CD14-positive monocyte (primary cell): ENCODE measurements around the gene CAPN1. TPM values are rescaled to one million over a fixed set of nuclear protein-coding genes. Genes with fewer than 3 reads are reported as not detected.
A peak's percentile ranks its signal among the peaks of the same experiment; 100 is the strongest.

Source experiments
- DNase-seq, 3 donors: peaks; one replicate each; pipeline ENCODE4 v3.0.0-alpha.2; 2011 to 2022
- H2AFZ ChIP-seq: 2 replicates; pipeline ENCODE4 v1.6.0; 2012; ENCODE audit warnings: mild to moderate bottlenecking, low read depth, low read length, inconsistent platforms; ENCODE audit not compliant: insufficient read depth, poor library complexity, severe bottlenecking
- H3K27ac ChIP-seq, 2 donors: 1 replicate in 1 of 2; 2 replicates in 1 of 2; pipeline ENCODE4 v1.5.1; 2012 to 2013; ENCODE audit warnings: low read length in 2 of 2, control low read depth in 1 of 2, inconsistent platforms in 1 of 2, low read depth in 1 of 2, mild to moderate bottlenecking in 1 of 2
- H3K27me3 ChIP-seq, 2 donors: one replicate each; pipeline versions ENCODE4 v1.6.0 to v1.6.1; 2011 to 2013; ENCODE audit warnings: low read length in 2 of 2; ENCODE audit not compliant: control insufficient read depth in 2 of 2, insufficient read depth in 2 of 2
- H3K36me3 ChIP-seq, 2 donors: replicated peaks in 1 of 2; 1 replicate in 1 of 2; 2 replicates in 1 of 2; pipeline versions ENCODE4 v1.5.1 to v1.6.1; 2012 to 2013; ENCODE audit warnings: low read length in 2 of 2, control low read depth in 1 of 2, inconsistent platforms in 1 of 2, mild to moderate bottlenecking in 1 of 2; ENCODE audit not compliant: insufficient read depth in 2 of 2, control insufficient read depth in 1 of 2
- H3K4me1 ChIP-seq, 2 donors: 1 replicate in 1 of 2; 2 replicates in 1 of 2; pipeline versions ENCODE4 v1.5.1 to v1.6.1; 2012 to 2013; ENCODE audit warnings: low read length in 2 of 2, control low read depth in 1 of 2, inconsistent platforms in 1 of 2, mild to moderate bottlenecking in 1 of 2, moderate library complexity in 1 of 2; ENCODE audit not compliant: insufficient read depth in 2 of 2, control insufficient read depth in 1 of 2
- H3K4me2 ChIP-seq: replicated peaks from 2 replicates; pipeline ENCODE3; 2012; ENCODE audit warnings: low read length, moderate library complexity, mild to moderate bottlenecking; ENCODE audit not compliant: poor library complexity, severe bottlenecking; ENCODE audit errors: extremely low read depth
- H3K4me3 ChIP-seq, 3 experiments: fragments of 200-600 bp in 1 of 3; sonication (generic) in 1 of 3; replicated peaks in 1 of 3; 1 replicate in 2 of 3; 2 replicates in 1 of 3; pipeline ENCODE4 v1.5.1; 2011 to 2013; ENCODE audit warnings: low read length in 3 of 3, mild to moderate bottlenecking in 3 of 3, control low read depth in 2 of 3, low read depth in 2 of 3, inconsistent platforms in 1 of 3, moderate library complexity in 1 of 3
- H3K79me2 ChIP-seq: 2 replicates; pipeline ENCODE4 v1.6.0; 2012; ENCODE audit warnings: mild to moderate bottlenecking, control low read depth, inconsistent platforms, low read length, moderate library complexity; ENCODE audit not compliant: insufficient read depth
- H3K9ac ChIP-seq: 2 replicates; pipeline ENCODE4 v1.6.0; 2017; ENCODE audit warnings: low read length, mild to moderate bottlenecking; ENCODE audit not compliant: insufficient read depth, poor library complexity, severe bottlenecking
- H3K9me3 ChIP-seq, 2 donors: replicated peaks in 1 of 2; 1 replicate in 1 of 2; 2 replicates in 1 of 2; pipeline versions ENCODE4 v1.5.1 to v1.6.1; 2012 to 2013; ENCODE audit warnings: low read length in 2 of 2, control low read depth in 1 of 2; ENCODE audit not compliant: control insufficient read depth in 1 of 2, insufficient read depth in 1 of 2
- H4K20me1 ChIP-seq: 2 replicates; pipeline ENCODE4 v1.6.0; 2012; ENCODE audit warnings: mild to moderate bottlenecking, low read length, control low read depth, moderate library complexity; ENCODE audit not compliant: insufficient read depth
- H3K27ac Mint-ChIP-seq, 7 donors: one replicate each; pipeline ENCODE4 v1.8.0; 2020; ENCODE audit warnings: mild to moderate bottlenecking in 7 of 7, mixed read lengths in 7 of 7, moderate library complexity in 6 of 7, inconsistent platforms in 2 of 7
- H3K27me3 Mint-ChIP-seq, 3 donors: one replicate each; pipeline ENCODE4 v1.8.0; 2021 to 2022; ENCODE audit warnings: low read depth in 3 of 3, mild to moderate bottlenecking in 3 of 3, mixed read lengths in 3 of 3, moderate library complexity in 3 of 3, inconsistent platforms in 1 of 3
- H3K36me3 Mint-ChIP-seq, 2 donors: one replicate each; pipeline ENCODE4 v1.8.0; 2020; ENCODE audit warnings: mixed read lengths in 2 of 2, inconsistent platforms in 1 of 2, mild to moderate bottlenecking in 1 of 2
- H3K4me1 Mint-ChIP-seq: one replicate; pipeline ENCODE4 v1.8.0; 2020; ENCODE audit warnings: mild to moderate bottlenecking, mixed read lengths
- H3K4me3 Mint-ChIP-seq, 2 donors: one replicate each; pipeline ENCODE4 v1.8.0; 2020; ENCODE audit warnings: mild to moderate bottlenecking in 2 of 2, mixed read lengths in 2 of 2, moderate library complexity in 1 of 2
- H3K9me3 Mint-ChIP-seq, 7 donors: one replicate each; pipeline ENCODE4 v1.8.0; 2020 to 2022; ENCODE audit warnings: mixed read lengths in 7 of 7, mild to moderate bottlenecking in 6 of 7, moderate library complexity in 6 of 7, inconsistent platforms in 2 of 7
- WGBS: methylation state at CpG from one replicate; pipeline ENCODE4 v1.1.5; 2013; ENCODE audit warnings: missing lambda C conversion rate; ENCODE audit not compliant: insufficient coverage; 5-methylcytosine and 5-hydroxymethylcytosine counted together
- intact Hi-C, 2 donors: fragments of 100-400 bp; cut with micrococcal nuclease; formaldehyde crosslinking; loops; one replicate each; pipeline versions ENCODE4 v1.15.0 to v1.15.1; 2023
- polyA plus RNA-seq, 3 donors: library from polyadenylated mRNA; depleted of rRNA in 1 of 3; unstranded in 2 of 3; stranded (reverse) in 1 of 3; fragments of 300-500 nt in 2 of 3; fragments of >200 nt in 1 of 3; fragmentation: Illumina TruSeq in 2 of 3; gene quantifications; 1 replicate in 2 of 3; 2 replicates in 1 of 3; pipeline ENCODE4 v1.2.3, GENCODE V29; 2012 to 2021
- TF ChIP-seq, protein P1 (sequence below): fragments of 200-600 bp; IDR thresholded peaks from one replicate; pipeline ENCODE4 v1.8.0; 2022; ENCODE audit warnings: antibody characterized with exemption, mild to moderate bottlenecking

The CAPN1 gene
- polyA plus RNA-seq, 3 donors, result 128 to 140 (median 129) TPM

DNA sequence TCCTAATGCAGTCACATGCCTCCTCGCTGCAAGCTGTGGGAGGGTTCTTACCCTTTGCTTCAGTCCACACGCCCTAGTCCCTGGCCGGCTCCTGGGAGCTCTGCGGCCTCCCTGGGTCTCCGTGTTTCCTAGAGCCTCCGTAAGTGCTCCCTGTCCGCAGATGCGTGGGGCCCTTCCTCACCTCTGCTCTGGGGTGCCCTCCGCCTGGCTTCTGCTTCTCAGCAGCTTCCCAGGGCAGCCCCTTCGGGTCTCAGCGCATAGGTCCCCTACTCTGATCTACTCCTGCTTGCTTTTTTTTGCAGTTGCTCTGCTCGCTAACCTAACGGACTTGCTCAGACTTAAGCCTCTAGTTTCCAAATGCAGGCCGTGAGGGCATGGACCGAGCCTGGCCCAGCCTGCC lies 22.4 kb downstream of the CAPN1 start:
- peaks cover 17% of the 10 kb centered on the region for H4K20me1 ChIP-seq
- no peak for DNase-seq
- Mint-ChIP-seq H3K4me3 (no peak overlapping the region), H3K4me1 (peaks cover 16% of the 10 kb centered on the region), H3K27ac (peak overlapping the region in 1 of 7 donors; percentile 57), H3K9me3 (no peaks in the 10 kb centered on the region), H3K36me3 (peaks cover 59 to 93% of the 10 kb centered on the region in 2 donors), H3K27me3 (no peaks in the 10 kb centered on the region)
- H3K27me3 ChIP-seq, result no peaks in the 10 kb centered on the region
- peaks cover 13% of the 10 kb centered on the region in 2 donors for H3K4me1 ChIP-seq
- H3K4me2 ChIP-seq, result no peak overlapping the region
- H2AFZ ChIP-seq, result no peak overlapping the region
- H3K9ac ChIP-seq, result no peak overlapping the region
- 95% methylated on average over 12 of the region's 15 CpGs for WGBS
- TF ChIP-seq, protein P1, sequence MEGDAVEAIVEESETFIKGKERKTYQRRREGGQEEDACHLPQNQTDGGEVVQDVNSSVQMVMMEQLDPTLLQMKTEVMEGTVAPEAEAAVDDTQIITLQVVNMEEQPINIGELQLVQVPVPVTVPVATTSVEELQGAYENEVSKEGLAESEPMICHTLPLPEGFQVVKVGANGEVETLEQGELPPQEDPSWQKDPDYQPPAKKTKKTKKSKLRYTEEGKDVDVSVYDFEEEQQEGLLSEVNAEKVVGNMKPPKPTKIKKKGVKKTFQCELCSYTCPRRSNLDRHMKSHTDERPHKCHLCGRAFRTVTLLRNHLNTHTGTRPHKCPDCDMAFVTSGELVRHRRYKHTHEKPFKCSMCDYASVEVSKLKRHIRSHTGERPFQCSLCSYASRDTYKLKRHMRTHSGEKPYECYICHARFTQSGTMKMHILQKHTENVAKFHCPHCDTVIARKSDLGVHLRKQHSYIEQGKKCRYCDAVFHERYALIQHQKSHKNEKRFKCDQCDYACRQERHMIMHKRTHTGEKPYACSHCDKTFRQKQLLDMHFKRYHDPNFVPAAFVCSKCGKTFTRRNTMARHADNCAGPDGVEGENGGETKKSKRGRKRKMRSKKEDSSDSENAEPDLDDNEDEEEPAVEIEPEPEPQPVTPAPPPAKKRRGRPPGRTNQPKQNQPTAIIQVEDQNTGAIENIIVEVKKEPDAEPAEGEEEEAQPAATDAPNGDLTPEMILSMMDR, result no peak
- intact Hi-C loops, result loop anchor here in 1 of 2 donors (10.0 kb wide), 2 partner anchors 51 to 111 kb away; partner anchors contain the start of gene CDC42EP2
- H3K27ac ChIP-seq, result no peak overlapping the region
- no peak overlapping the region for H3K4me3 ChIP-seq
- H3K9me3 ChIP-seq, result no peaks in the 10 kb centered on the region
- no peaks in the 10 kb centered on the region for H3K79me2 ChIP-seq
- peaks cover 59 to 79% of the 10 kb centered on the region in 2 donors for H3K36me3 ChIP-seq

DNA sequence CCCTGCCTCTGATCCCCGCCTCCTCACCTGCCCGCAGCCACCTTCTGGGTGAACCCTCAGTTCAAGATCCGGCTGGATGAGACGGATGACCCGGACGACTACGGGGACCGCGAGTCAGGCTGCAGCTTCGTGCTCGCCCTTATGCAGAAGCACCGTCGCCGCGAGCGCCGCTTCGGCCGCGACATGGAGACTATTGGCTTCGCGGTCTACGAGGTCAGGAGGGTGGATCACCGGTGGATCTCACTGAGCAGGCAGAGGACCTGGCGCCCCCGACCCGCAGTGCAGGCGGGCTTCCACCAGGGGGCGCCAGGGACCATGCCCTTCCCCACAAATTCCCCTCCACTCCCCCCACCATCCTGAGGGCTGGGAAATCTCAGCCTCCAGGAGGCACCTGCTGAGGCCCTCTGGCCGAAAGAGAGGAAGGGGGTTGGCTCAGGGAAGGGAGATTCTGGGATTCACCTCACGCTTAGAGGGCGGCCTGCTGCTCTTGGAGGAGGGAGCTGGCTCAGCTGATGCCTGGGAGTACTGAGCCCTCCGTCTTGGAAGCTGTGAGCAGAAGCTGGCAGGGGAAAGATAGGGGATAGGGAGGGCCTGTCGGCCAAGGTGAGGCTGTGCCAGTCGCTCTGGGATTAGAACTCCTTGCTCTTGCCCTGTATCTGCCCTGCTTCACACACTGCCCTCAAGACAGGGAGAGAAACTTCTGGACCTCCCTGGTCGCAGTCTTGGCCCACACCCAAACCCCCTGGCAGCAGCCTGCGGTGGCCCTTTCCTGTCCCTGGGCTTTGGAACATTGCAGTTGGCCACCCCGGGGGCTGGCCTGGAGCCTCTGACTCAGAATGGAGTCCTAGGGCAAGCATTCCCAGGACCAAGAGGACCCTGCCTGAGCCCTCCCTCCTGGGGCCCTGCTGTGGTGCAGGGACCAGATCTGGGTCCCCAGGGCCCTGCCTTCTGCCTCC lies 23.2 kb downstream of the CAPN1 start:
- Histone ChIP-seq H3K36me3 (peaks cover 63 to 79% of the 10 kb centered on the region in 2 donors), H3K4me3 (no peak overlapping the region), H3K4me2 (no peak overlapping the region), H4K20me1 (peaks cover 24% of the 10 kb centered on the region), H3K27ac (peak overlapping the region in 1 of 2 donors; percentile 11), H3K9me3 (no peaks in the 10 kb centered on the region), H2AFZ (no peak overlapping the region), H3K27me3 (no peaks in the 10 kb centered on the region), H3K4me1 (peaks cover 14 to 16% of the 10 kb centered on the region in 2 donors), H3K79me2 (no peaks in the 10 kb centered on the region), H3K9ac (no peak overlapping the region)
- H3K27me3 Mint-ChIP-seq, result no peaks in the 10 kb centered on the region
- no peaks in the 10 kb centered on the region for H3K9me3 Mint-ChIP-seq
- intact Hi-C loops, result loop anchor here (5.0 to 10.0 kb wide), 3 partner anchors 47 to 110 kb away; partner anchors contain the start of gene CDC42EP2 (in 1 of the 2)
- DNase-seq, result peak in 2 of 3 donors; percentile 27 to 51
- H3K27ac Mint-ChIP-seq, result peak overlapping the region in 4 of 7 donors; percentile 19 to 76 (median 60)
- WGBS, result 81% methylated on average over 31 of the region's 38 CpGs
- H3K36me3 Mint-ChIP-seq, result peaks cover 59 to 93% of the 10 kb centered on the region in 2 donors
- TF ChIP-seq, protein P1, result peak; percentile 97
- no peak overlapping the region for H3K4me3 Mint-ChIP-seq
- H3K4me1 Mint-ChIP-seq, result peaks cover 18% of the 10 kb centered on the region
